NCI-H2029 (cell line): ENCODE data around the gene RTL1.

Experiments
- DNase-seq: peaks from one replicate; lab custom pipeline; 2025; lab: John Stamatoyannopoulos, UW

RTL1 gene

DNA sequence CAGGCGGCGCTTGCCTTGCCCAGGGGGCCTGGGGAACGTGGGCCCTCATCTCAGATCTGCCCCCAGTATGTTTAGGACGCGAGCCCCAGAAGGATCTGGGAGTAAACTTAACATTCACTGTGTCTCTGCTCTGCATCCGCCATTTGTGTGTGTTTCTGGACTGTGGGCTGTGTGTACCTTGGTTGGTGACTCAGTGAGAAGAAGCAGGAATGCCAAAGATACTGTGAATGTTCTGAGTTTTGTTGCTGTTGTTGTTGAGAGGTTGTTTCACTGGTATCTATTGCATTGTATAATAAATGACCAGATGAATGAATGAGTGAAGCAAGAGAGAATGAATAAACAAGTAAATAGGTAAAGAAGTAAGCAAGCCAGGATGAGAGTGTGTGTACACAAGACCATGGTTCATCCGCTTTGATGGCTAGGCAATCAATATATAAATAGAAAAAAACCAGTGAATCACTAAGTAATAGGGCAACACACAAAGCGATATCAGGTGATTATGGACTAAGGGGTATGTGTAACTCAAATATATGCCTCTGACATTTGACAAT lies 57.1 kb downstream of the RTL1 start:
- no peak for DNase-seq

DNA sequence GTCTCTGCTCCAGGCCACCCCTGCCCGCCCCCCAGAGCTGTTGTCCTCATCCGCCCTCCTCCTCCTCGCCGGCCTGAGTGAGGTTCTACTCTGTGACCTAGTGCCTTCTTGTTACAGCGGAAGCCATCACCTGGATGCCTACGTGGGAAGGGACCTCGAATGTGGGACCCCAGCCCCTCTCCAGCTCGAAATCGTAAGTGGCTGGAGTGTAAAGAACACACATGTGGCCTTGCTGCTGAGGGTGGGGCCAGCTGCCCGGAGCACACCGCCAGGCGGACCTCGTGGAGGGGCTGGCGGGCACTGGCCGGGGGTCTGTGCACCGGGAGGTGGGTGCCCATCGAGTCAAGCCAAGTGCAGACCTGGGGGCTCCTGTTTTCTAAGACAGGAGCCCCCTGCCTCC lies 58.2 kb downstream of the RTL1 start:
- DNase-seq, result no peak

DNA sequence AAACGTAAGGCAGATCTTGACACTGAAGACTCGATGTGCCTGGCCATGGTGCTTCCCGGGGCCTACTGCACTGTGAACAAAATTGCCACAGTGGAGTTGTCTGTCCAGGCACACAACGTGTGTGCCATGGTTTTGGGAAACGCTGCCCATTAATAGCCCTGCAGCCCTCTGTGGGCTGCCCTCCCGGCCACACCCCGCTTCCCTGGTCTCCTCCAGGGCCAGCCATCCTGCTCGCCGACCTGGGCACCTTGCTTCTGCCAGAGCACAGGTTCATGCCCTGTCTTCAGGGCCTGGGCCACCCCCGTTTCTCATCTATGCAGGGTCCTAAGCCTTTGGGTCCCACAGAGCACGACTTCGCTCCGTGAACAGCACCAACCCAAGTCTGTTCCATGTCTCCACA lies 58.7 kb downstream of the RTL1 start:
- DNase-seq, result no peak

DNA sequence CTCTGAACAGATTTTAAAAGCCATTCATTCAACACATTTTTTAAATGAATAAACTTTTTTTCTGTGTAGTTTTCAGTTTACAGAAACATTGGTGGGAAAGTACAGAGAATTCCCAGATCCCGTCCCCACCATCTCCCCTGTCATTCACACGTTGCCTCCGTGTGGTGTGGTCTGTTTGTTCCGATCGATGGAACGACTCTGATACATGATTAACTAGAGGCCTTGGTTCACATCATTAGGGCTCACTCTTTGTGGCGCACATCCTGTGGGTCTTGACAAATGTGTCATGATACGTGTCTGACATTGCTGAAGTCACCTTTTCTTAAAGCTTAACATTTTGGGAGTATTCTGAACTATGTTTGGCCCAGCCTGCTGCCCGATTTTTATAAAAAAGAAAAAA lies 59.1 kb downstream of the RTL1 start:
- no peak for DNase-seq

DNA sequence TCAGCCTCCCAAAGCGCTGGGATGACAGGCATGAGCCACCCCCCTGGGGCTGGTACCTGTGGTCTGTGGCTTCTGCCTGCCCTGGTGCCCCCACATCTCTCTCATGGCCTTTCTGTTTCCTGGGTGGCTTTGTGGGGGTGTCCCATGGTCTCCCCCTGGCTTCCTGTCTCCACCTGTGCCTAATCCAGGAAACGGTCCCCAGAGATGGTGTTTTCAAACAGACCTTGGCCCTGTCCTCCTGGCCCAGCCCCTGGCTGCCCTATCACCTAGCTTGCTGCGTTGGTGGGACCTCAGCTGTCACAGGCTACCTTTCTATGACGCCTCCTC lies 59.5 kb downstream of the RTL1 start:
- DNase-seq, result no peak

DNA sequence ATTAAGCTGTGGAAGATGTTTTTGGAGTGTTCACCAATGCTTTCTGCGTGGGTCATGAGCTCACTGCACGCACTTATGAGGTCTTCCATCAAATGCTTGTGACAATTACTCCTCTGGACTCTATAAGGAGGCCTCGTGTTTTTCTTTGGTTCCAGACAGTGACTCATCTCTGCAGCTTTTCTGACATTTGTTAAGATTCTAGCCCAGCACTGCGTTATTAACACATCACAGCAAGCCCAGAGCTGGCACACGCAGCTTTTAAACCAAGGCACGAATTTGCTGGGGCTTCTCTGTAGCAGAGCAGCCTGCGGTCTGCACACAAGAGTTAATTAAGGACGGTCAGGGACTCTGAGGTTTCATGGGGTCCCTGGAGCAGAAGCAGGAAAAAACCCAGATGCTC lies 60.7 kb downstream of the RTL1 start:
- no peak for DNase-seq

DNA sequence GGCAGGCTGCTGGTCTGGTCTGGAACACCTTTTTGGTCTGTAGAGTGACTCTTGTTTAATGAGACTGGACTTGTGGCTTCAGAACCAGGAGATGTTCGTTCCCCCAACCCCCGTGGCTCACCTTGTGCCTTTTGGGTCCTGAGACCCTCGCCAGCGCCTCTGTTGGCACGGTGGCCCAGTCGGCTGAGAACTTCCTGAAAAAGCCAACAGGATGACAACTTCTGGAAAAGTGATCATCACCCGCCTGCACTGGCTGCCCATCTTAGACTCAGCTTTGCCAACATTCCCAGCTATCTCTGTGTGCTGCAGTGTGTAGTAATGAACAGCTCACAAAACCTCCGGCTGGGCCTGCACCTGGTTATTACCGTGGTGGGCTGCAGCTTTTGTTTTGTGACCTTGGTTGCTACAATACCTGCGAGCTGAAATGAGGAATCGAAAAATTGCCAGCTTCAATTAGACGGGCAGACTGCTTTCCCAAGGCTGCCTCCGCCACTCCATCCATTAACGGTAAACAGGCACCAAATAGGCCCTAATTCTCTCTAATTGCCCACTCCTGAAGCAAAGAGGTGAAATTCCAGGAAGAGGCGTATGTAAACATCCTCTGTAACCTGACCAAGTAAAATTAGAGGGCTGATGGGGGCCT lies 61.6 kb downstream of the RTL1 start:
- DNase-seq, result no peak

DNA sequence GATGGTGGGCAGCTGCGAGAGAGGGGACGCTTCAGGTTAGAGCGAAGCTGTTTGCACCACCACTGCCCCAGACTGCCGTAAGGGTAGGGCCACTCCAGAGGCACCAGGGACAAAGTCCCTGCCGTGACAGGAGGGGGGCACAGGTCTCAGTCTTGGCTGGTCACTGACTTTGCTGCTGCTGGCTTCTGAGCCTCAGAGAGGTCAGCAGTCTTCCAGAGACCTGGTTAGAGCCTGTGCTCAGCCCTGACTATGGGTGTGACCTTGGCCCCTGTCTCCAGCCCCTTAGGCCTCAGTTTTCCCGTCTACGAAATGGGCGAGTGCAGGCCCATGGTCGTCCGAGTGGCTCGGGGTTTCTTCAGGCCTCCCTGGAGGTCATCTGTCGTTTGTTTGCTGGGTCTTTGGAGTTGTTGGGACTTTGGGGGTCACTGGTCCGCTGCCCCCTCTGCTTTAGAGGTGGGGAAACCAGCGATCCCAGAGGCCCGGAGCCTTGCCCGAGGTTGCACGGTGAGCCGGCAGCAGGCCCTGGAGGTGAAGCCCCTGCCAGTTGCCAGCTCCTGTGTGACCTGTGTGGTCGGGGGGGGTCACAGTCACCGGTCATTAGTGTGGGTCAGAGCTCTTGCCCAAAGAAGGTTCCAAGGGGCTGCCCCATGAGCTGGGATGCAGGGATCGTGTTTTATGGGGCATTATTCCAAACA lies 62.3 kb downstream of the RTL1 start:
- DNase-seq, result no peak

DNA sequence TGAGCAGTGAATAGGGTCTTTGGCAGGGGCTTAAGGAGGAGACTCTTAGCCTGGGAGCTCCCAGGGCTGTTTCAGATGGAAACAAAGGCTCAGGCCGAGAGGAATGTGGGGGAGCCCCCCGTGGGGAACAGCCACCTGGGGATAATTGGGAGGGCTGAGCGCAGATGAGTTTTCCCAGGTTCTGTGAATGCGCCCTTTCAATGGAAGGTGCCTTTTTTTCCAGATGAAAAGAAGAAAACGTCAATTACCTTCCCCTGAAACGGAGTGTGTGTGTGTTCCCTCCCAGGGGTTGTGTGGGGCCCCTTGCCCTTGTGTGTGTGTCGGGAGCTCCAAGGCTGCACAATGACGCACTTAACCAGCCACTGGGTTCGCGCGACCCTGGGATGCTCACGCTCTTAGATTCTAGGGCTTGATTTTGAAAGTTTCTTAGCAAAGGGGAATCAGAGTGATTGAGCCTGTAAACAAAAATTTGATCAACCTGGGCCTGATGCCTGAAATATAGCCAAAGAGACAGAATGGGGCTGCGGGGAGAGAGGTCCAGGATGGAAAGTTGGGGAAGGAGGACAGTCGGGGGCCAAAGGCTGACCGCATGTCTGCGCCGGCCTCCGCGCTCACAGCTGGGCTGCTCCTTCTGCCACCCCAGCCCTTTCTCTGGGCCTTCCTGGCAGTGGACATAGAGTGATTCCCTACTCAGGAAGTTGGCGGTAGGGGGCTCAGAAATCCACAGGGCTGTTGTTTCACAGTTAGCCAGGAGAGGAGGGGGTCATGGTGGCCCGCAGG lies 63.0 kb downstream of the RTL1 start:
- DNase-seq, result no peak

DNA sequence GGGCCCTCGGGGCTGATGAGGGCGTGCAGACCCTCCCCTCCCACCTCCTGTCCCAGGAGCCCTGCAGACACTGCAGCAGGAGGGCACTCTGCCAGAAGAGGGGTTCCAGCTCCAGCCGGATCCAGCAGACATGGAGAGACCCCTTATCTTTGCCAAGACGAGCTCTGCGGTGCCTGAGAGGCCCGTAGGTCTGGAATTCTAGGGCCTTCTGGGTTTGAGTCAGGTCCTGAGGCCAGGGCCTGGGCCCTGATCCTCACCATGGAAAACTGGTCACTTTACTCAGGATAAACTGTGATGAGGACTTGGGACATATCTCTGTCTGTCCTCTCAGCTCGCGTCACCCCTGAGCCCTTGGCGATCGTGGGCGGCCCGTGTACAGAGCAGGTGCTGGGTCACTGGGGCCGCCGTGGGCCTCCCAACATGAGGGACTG lies 63.8 kb downstream of the RTL1 start:
- no peak for DNase-seq

DNA sequence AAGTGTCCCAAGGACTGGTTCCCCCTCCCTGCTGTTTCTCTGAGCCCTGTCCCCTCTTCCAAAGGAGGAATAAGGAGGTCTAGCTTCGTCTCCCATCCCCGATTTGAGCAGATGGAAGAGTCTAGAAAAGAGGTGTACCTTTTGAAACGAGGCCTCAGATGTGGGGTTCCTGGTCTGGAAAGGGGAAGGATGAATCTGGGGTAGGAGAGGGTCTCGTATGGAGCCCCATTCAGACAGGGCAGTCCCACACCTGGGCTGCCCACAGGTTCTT lies 64.3 kb downstream of the RTL1 start:
- DNase-seq, result no peak

DNA sequence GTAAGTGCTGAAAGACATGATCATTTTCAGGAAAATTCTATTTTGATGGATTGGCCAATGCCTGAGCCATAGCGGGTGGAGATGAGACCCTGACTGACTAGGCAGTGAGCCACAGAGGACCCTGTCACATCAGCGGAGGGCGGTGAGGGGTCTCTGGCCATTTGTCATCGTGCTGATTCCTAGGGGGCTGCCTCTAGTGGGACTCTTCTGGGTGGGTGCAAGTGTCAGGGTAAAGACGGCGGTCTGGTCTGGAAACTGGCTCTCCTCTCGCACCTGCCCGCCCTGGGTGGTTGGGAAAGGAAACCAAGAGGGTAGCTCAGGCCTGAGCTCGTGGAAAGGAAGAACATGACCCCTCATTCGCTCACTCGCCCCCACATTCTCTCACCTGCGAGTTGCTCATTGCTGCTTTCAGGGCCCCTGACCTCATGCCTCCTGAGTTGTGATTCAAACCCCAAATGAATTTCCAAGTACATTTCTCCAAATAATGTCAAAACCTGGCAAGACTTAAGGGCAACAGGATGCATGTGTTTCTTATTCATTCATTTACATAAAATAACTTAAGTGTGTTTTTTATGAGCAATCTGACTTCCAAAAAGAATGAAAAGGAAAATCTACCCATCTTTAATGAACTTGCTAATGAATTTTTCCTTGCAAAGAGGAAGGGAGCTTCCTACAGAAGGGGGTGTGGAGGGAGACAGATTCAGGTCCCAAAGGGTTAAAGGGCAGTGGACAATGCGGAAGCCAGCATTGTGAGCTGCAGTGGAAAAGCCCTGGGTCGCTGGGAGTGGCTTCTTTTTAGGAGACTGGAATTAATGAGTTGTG lies 64.8 kb downstream of the RTL1 start:
- DNase-seq, result no peak

DNA sequence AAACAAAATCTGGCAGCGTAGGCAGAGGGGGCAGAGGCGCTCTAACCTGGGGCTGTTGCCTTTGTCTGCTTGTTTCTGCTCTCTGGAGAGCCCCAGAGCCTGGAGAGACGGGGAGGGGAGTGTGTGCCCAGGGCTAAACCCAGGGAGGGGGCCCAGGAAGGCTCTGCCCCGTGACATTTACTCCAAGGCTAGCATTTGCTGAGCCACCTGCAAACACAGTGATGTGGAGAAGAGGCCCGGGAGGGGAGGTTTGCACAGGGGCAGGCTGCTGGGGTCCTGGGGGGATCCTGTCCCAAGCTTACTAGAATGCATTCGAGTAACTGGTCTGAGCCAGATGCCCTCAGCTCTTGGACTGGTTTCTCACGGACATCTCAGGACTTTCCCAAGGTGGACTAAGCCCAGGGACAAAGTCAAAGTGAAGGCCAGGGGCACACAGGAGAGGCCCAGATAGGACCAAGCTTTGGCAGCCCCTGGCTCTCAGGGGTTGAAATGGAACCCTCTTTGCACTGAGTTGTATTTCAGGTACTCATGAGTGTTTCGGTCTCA lies 65.6 kb downstream of the RTL1 start:
- DNase-seq, result no peak

DNA sequence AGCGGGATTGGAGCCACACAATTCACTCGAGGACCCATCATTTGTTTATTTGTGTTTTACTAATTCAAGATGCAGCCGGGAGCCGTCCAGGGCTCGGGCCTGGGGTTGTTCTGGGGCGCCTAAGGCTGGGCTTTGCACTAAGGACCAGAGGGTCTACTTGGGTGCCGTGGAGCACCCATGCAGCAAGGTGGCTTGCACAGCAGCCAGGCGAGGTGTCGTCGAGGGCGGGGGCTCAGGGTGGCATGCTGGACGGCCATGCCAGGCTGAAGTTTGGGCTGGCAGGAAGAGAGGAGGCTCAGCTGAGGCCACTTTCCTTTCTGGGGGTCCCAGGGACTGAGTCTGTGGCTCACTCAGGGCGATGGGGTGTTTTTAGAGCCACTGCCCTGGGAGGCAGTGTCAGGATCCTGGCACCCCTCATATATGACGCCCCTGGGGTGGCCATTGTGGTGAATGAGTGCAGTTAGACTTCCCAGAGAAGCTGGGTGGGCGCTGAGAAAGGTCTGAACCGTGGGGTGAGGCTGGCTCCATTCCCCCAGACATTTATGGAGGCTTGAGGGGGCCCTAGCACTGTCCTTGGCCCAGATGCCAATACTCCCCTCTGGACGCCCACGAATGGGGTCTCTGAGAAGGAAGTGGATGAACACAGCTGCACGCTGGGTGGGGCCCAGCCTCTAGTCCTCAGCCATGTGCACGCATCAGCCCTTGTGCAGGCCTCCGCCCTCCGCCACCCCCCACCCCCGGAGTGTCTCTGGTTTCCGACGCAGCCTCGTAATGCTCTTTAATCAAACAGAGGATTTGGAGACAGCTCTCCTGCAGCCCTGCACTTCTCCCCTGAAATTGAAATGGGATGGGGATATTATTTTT lies 66.3 kb downstream of the RTL1 start:
- no peak for DNase-seq

DNA sequence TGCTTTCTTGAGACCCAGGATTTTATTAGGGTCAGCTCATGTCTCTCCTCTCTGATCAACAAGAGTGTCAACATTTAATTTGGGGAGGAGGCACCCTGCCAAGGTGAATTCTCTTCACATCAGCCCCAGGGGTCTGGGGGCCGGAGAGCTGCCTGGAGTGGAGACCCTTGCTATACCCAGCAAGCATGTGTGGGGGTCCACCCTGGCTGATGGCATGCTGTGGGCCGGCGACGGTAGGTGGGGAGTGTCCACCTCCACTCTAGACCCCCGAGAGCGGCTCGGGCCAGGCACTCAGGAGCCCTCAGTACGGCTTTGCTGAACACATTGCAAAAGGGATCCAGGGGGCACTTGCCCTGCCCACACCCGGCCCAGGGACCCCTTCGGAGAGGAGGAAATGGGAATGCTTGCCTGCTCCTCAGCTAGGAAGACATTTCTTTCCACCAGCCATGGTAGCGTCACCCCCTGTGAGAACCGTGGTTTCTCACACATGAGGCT lies 67.2 kb downstream of the RTL1 start:
- DNase-seq, result no peak

DNA sequence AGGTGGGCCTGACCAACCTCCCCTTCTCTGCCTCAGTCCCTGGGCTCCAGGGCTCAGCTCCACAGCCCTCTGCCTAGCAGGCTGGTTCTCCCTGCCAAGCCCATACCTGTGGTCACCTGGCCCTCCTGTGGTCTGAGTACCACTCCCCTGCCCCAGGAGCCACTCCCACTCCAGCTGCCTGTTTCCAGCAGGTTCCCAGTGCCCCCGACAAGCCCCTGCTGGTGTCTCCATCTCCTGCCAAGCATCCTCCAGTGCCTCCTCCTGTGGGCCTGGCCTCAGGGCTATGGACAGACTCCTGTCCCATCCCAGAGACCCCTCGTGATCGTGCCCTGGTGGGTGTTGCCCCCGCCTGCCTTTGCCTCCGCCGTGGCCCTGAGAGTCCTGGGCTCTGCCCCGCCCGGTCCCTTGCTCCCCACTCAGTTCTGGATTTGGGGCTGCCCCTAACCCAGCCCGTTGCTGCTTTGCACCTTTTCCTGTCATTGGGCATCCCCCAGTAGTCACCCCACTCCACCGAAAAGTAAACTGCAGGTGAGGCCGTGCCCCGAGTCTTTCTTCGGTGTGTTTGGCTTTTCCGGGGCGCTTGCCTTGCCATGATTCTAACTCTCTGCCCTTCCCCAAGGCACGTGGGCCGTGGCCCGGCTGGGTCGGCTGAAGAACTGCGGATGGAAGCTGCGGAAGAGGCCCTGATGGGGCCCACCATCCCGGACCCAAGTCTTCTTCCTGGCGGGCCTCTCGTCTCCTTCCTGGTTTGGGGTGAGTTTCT lies 67.8 kb downstream of the RTL1 start:
- no peak for DNase-seq

DNA sequence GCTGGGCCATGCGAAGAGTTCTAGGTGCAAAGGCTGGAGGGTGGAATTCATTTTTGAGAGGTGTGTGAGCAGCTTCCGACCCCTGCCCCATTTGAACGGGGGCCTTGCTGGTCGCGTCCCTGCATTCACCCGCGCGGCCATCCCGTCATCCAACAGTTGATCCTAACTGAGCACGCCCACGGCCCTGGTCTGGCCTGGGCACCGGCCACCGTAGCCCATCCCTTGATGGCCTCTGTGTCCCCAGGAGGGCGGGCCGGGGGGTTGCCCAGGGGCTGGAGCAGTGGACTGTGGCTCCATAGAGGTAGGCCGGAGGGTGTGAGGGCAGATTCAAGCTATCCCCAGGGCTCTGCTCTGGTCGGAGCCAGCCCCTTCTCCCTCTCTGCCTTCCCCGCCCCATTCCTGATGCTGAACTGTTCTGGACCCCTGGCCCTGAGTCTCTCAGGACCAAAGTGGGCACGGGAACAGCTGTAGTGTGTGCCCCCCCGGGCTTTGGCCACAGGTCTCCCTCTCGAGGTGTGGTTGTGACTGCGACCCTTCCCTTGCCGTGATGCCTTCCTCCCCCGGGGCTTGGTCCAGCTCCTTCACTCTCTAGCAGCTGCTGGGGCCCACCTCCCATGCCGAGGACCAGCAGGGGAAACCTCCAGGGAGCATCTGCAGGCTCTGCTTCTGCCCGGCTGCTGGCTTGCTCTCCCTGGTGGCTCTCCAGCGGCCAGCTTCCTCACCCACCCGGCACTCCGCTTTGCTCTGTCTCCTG lies 68.6 kb downstream of the RTL1 start:
- DNase-seq, result no peak

DNA sequence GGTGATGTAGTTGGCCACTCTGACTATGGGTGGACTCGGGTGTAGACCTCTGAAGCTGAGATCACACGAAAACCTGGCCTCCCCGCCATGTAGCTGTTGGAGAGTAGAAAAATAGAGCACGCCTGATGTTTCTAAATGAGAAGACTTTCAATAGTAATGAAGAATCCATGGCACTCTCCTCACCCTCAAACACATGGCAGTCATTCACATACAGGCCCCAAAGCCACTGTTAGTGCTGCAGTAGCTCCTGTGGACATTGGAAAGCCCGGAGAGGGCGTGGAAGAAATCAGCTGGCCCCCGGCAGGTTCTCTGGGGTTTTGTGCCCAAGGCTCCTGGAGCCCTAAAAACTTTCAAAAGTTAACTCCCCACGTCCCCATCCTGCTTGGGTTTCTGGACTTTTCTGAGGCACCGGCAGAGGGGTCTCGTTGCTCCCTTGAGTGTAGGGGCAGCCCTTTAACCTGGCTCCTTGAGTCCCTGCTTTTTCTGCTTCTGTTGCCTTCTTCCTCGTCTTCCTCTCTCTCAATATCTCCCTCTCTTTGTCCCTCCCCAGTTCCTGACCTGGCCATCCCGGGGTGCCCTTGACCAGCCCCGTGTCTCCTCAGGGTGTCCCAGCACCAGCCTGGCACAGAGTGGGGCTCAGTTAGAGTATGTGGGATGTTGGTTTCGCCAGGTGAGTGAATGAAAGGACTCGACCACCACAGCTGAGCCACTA lies 69.3 kb downstream of the RTL1 start:
- no peak for DNase-seq
